H1 (cell line): ENCODE data around the gene RGS3. TPM values are rescaled to one million over a fixed set of nuclear protein-coding genes. Genes with fewer than 3 reads are reported as not detected.

ENCODE experiments used
- CTCF ChIA-PET: fragments of 300-600 bp; sonication (Branson Sonifier 250); formaldehyde crosslinking; loops from one replicate; lab custom pipeline; 2021; ENCODE audit not compliant: partially characterized antibody; lab: Charles Lee
- POLR2A ChIA-PET: fragments of 300-600 bp; sonication (Branson Sonifier 250); formaldehyde crosslinking; loops from one replicate; lab custom pipeline; 2021; ENCODE audit warnings: inconsistent platforms; ENCODE audit not compliant: partially characterized antibody; lab: Charles Lee
- DNase-seq, 2 experiments: peaks; one replicate each; pipeline versions ENCODE4 v3.0.0 to v3.0.0-alpha.2; 2010 to 2022; ENCODE audit warnings: low spot score in 2 of 2, low read depth in 1 of 2, mixed read lengths in 1 of 2
- FAIRE-seq: peaks from 2 replicates; lab custom pipeline; 2011; peaks lifted over from hg19 to GRCh38; lab: Jason Lieb, UNC
- H2AFZ ChIP-seq: 2 replicates; pipeline ENCODE4 v1.8.1; 2012; ENCODE audit warnings: low read length, inconsistent platforms
- H2AK5ac ChIP-seq: 2 replicates; pipeline ENCODE4 v1.6.1; 2013; ENCODE audit warnings: low read depth, low read length
- H2BK120ac ChIP-seq: replicated peaks from 2 replicates; pipeline ENCODE3; 2013; ENCODE audit warnings: low read depth, low read length, inconsistent platforms
- H2BK12ac ChIP-seq: 2 replicates; pipeline ENCODE4 v1.6.1; 2013; ENCODE audit warnings: low read depth, low read length
- H2BK15ac ChIP-seq: 2 replicates; pipeline ENCODE4 v1.6.1; 2013; ENCODE audit warnings: low read length
- H2BK20ac ChIP-seq: 2 replicates; pipeline ENCODE4 v1.6.1; 2013; ENCODE audit warnings: low read length
- H2BK5ac ChIP-seq: 2 replicates; pipeline ENCODE4 v1.6.1; 2013; ENCODE audit warnings: low read depth, low read length
- H3K14ac ChIP-seq: 2 replicates; pipeline ENCODE4 v1.6.1; 2013; ENCODE audit warnings: inconsistent platforms; ENCODE audit not compliant: insufficient read length
- H3K18ac ChIP-seq: 2 replicates; pipeline ENCODE4 v1.6.1; 2013; ENCODE audit warnings: low read length; ENCODE audit errors: extremely low read depth
- H3K23ac ChIP-seq: 2 replicates; pipeline ENCODE4 v1.6.1; 2013; ENCODE audit warnings: inconsistent platforms; ENCODE audit not compliant: insufficient read length
- H3K23me2 ChIP-seq: 2 replicates; pipeline ENCODE4 v1.6.1; 2013; ENCODE audit warnings: low read depth, low read length
- H3K27ac ChIP-seq: 2 replicates; pipeline ENCODE4 v1.6.1; 2011; ENCODE audit warnings: low read depth, low read length, inconsistent platforms
- H3K27me3 ChIP-seq, 4 experiments: replicated peaks in 1 of 4; 1 replicate in 1 of 4; 2 replicates in 3 of 4; pipeline versions ENCODE4 v1.6.1 to v1.8.1; 2011 to 2013; ENCODE audit warnings: low read length in 3 of 4, mild to moderate bottlenecking in 3 of 4, inconsistent platforms in 2 of 4, mixed read lengths in 2 of 4, moderate library complexity in 1 of 4; ENCODE audit not compliant: control insufficient read depth in 3 of 4, insufficient read depth in 3 of 4; ENCODE audit errors: extremely low read depth in 1 of 4
- H3K36me3 ChIP-seq, 4 experiments: 2 replicates each; pipeline versions ENCODE4 v1.6.1 to v1.8.1; 2011 to 2013; ENCODE audit warnings: mild to moderate bottlenecking in 4 of 4, low read length in 3 of 4, moderate library complexity in 2 of 4, control low read depth in 1 of 4, inconsistent platforms in 1 of 4; ENCODE audit not compliant: insufficient read depth in 4 of 4, control insufficient read depth in 2 of 4
- H3K4ac ChIP-seq: replicated peaks from 2 replicates; pipeline ENCODE3; 2013; ENCODE audit warnings: low read length, low read depth, mixed read lengths, inconsistent platforms; ENCODE audit not compliant: insufficient read length
- H3K4me1 ChIP-seq, 4 experiments: replicated peaks in 1 of 4; 1 replicate in 1 of 4; 2 replicates in 3 of 4; pipeline versions ENCODE4 v1.6.1 to v1.8.1; 2011 to 2013; ENCODE audit warnings: low read length in 3 of 4, inconsistent platforms in 2 of 4, mixed read lengths in 1 of 4; ENCODE audit not compliant: insufficient read depth in 4 of 4, control insufficient read depth in 3 of 4
- H3K4me2 ChIP-seq, 2 experiments: 2 replicates each; pipeline versions ENCODE4 v1.6.1 to v1.8.1; 2011 to 2013; ENCODE audit warnings: low read depth in 2 of 2, low read length in 2 of 2, control low read depth in 1 of 2, inconsistent platforms in 1 of 2, mild to moderate bottlenecking in 1 of 2; ENCODE audit not compliant: insufficient read depth in 1 of 2
- H3K4me3 ChIP-seq, 4 experiments: fragments of 200-600, 300-600 bp in 1 of 4; sonication (generic), shearing (Covaris generic), sonication (Bioruptor Twin) in 1 of 4; 2 replicates each; pipeline versions ENCODE4 v1.5.1 to v1.8.1; 2011 to 2016; ENCODE audit warnings: low read length in 4 of 4, low read depth in 3 of 4, control low read depth in 2 of 4, inconsistent platforms in 2 of 4, mild to moderate bottlenecking in 2 of 4, mixed read lengths in 1 of 4, moderate library complexity in 1 of 4; ENCODE audit not compliant: insufficient read depth in 2 of 4; ENCODE audit errors: extremely low read depth in 1 of 4
- H3K56ac ChIP-seq: replicated peaks from 2 replicates; pipeline ENCODE3; 2013; ENCODE audit warnings: low read depth, mild to moderate bottlenecking, mixed read lengths, low read length, inconsistent platforms; ENCODE audit not compliant: insufficient read length
- H3K79me1 ChIP-seq: 2 replicates; pipeline ENCODE4 v1.6.1; 2013; ENCODE audit warnings: low read depth, low read length, control low read depth
- H3K79me2 ChIP-seq, 2 experiments: 2 replicates each; pipeline versions ENCODE4 v1.6.1 to v1.8.1; 2012 to 2013; ENCODE audit warnings: low read length in 2 of 2, mild to moderate bottlenecking in 2 of 2, inconsistent platforms in 1 of 2; ENCODE audit not compliant: insufficient read depth in 2 of 2, control insufficient read depth in 1 of 2
- H3K9ac ChIP-seq, 4 experiments: replicated peaks in 1 of 4; 1 replicate in 1 of 4; 2 replicates in 3 of 4; pipeline versions ENCODE4 v1.6.1 to v1.8.1; 2011 to 2013; ENCODE audit warnings: low read depth in 3 of 4, low read length in 3 of 4, control low read depth in 2 of 4, mild to moderate bottlenecking in 2 of 4, moderate library complexity in 2 of 4, inconsistent platforms in 1 of 4; ENCODE audit errors: extremely low read depth in 1 of 4
- H3K9me3 ChIP-seq, 2 experiments: 2 replicates each; pipeline versions ENCODE4 v1.6.1 to v1.8.1; 2012 to 2013; ENCODE audit warnings: mild to moderate bottlenecking in 2 of 2, moderate library complexity in 2 of 2, control low read depth in 1 of 2, inconsistent platforms in 1 of 2, low read depth in 1 of 2, low read length in 1 of 2, mixed read lengths in 1 of 2; ENCODE audit not compliant: insufficient read depth in 2 of 2
- H4K20me1 ChIP-seq, 2 experiments: replicated peaks in 1 of 2; 2 replicates each; pipeline versions ENCODE3 to v1.8.1; 2011 to 2013; ENCODE audit warnings: inconsistent platforms in 2 of 2, low read length in 2 of 2, mild to moderate bottlenecking in 1 of 2; ENCODE audit not compliant: insufficient read depth in 2 of 2, control insufficient read depth in 1 of 2
- H4K5ac ChIP-seq: 2 replicates; pipeline ENCODE4 v1.6.1; 2013; ENCODE audit warnings: low read length, low read depth, mixed read lengths, inconsistent platforms; ENCODE audit not compliant: insufficient read length
- H4K8ac ChIP-seq: 2 replicates; pipeline ENCODE4 v1.8.0; 2013; ENCODE audit warnings: mild to moderate bottlenecking, moderate library complexity, low read length, inconsistent platforms; ENCODE audit not compliant: insufficient read depth; ENCODE audit errors: extremely low read depth
- H4K91ac ChIP-seq: replicated peaks from 2 replicates; pipeline ENCODE3; 2013; ENCODE audit warnings: low read length, mixed read lengths, inconsistent platforms; ENCODE audit not compliant: insufficient read length
- ASH2L ChIP-seq: fragments of 200-600, 300-600 bp; sonication (generic); IDR thresholded peaks from one replicate; pipeline ENCODE4 v1.7.1; 2017; ENCODE audit warnings: low read length
- CBX5 ChIP-seq: fragments of 300-800, 300-1000 bp; sonication (generic); IDR thresholded peaks from 2 replicates; pipeline ENCODE4 v1.7.1; 2016; ENCODE audit warnings: antibody characterized with exemption, low read length, low read depth
- GABPA ChIP-seq: IDR thresholded peaks from 2 replicates; pipeline ENCODE4 v1.6.1; 2011; ENCODE audit warnings: mild to moderate bottlenecking, low read length, moderate library complexity, borderline replicate concordance; ENCODE audit not compliant: insufficient read depth
- MAX ChIP-seq: IDR thresholded peaks from 2 replicates; pipeline ENCODE4 v1.6.1; 2012; ENCODE audit warnings: inconsistent platforms
- POLR2A ChIP-seq, 2 experiments: IDR thresholded peaks; 1 replicate in 1 of 2; 2 replicates in 1 of 2; pipeline ENCODE4 v1.6.1; 2011; ENCODE audit warnings: low read depth in 2 of 2, low read length in 2 of 2, mild to moderate bottlenecking in 2 of 2; ENCODE audit errors: control extremely low read depth in 1 of 2
- TBP ChIP-seq: IDR thresholded peaks from 2 replicates; pipeline ENCODE4 v1.6.1; 2011; ENCODE audit warnings: low read depth, low read length, improper control_type of control experiment
- WGBS, 2 experiments: shearing (Covaris generic) in 1 of 2; methylation state at CpG; one replicate each; pipeline versions ENCODE4 v1.1.6 to v1.1.7; 2013 to 2015; ENCODE audit warnings: low lambda C conversion rate in 2 of 2, mixed read lengths in 2 of 2, inconsistent platforms in 1 of 2, low coverage in 1 of 2, missing lambda C conversion rate in 1 of 2; ENCODE audit not compliant: insufficient replicate concordance in 2 of 2, insufficient coverage in 1 of 2, insufficient read length in 1 of 2; ENCODE audit errors: extremely low coverage in 1 of 2, missing lambda C conversion rate in 1 of 2; 5-methylcytosine and 5-hydroxymethylcytosine counted together
- polyA plus RNA-seq, 7 experiments: library from polyadenylated mRNA; depleted of rRNA in 3 of 7; stranded (reverse) in 5 of 7; unstranded in 2 of 7; fragments of >200 nt in 5 of 7; fragments of 200-250 nt in 2 of 7; gene quantifications; 1 replicate in 5 of 7; 2 replicates in 1 of 7; 4 replicates in 1 of 7; pipeline versions ENCODE4 v1.2.1 to v1.2.3, GENCODE V29; 2011 to 2013; ENCODE audit warnings: missing spikeins in 2 of 7, mixed read lengths in 2 of 7
- total RNA-seq: library from RNA; stranded (reverse); fragmentation: NEBNext Ultra II Directional; extraction: Animal tissue kit (Norgen Biotek cat#: 25700); gene quantifications from 2 replicates; pipeline ENCODE4 v1.2.1, GENCODE V29; 2021

The RGS3 gene
- total and polyA plus RNA-seq, 2 of the 8 experiments (the other 6 are each of a cell fraction or from before 2014, with no cell fraction given), result 12.6 to 18.2 TPM

GRCh38 chr9:113427629-113428028 lies 35.9 kb upstream of the RGS3 start:
- H2BK12ac ChIP-seq, result no peak overlapping the region
- DNase-seq (no peak), FAIRE-seq (no peak)
- H3K23me2 ChIP-seq, result no peaks in the 10 kb centered on the region
- no peak overlapping the region for H3K18ac ChIP-seq
- H2AK5ac ChIP-seq, result no peak overlapping the region
- H3K36me3 ChIP-seq, result no peaks in the 10 kb centered on the region
- no peak overlapping the region for H3K14ac ChIP-seq
- H3K27ac ChIP-seq, result no peak overlapping the region
- POLR2A ChIA-PET, result interaction anchor here (1.2 kb wide), 1 partner anchor 18 kb away, joined by 5 read pairs; the partner anchor contains the start of genes C9orf43 and POLE3
- H4K8ac ChIP-seq, result no peak overlapping the region
- CTCF ChIA-PET, result interaction anchor here (0.7 to 1.3 kb wide), 4 partner anchors 11 to 227 kb away, joined by 3 to 4 read pairs (median 4); no protein-coding TSS in a partner anchor
- H2AFZ ChIP-seq, result no peak overlapping the region
- no peak overlapping the region for H3K4me2 ChIP-seq
- no peak overlapping the region for H4K5ac ChIP-seq
- H3K4me1 ChIP-seq, result no peaks in the 10 kb centered on the region
- no peak overlapping the region for H2BK15ac ChIP-seq
- H3K79me2 ChIP-seq, result no peaks in the 10 kb centered on the region
- H3K9me3 ChIP-seq, result no peaks in the 10 kb centered on the region
- H2BK5ac ChIP-seq, result no peak overlapping the region
- no peaks in the 10 kb centered on the region for H3K79me1 ChIP-seq
- H3K56ac ChIP-seq, result no peak overlapping the region
- no peaks in the 10 kb centered on the region for H3K27me3 ChIP-seq
- TF ChIP-seq GABPA (no peak), CBX5 (no peak), MAX (no peak), ASH2L (no peak), TBP (no peak), POLR2A (IDR thresholded peaks at IDR 0.05; ENCODE audit: control extremely low read depth in 1 of 2, low read depth in 2 of 2, low read length in 2 of 2) (no peak)
- H3K4ac ChIP-seq, result no peak overlapping the region
- H4K20me1 ChIP-seq, result no peaks in the 10 kb centered on the region
- no peak overlapping the region for H3K23ac ChIP-seq
- no peak overlapping the region for H3K4me3 ChIP-seq
- no peak overlapping the region for H4K91ac ChIP-seq
- WGBS, 2 experiments, result 93% methylated on average over 2 of the region's 2 CpGs; no CpG with 5 or more reads in 1 of the 2 experiments
- no peak overlapping the region for H2BK20ac ChIP-seq
- no peak overlapping the region for H2BK120ac ChIP-seq
- no peak overlapping the region for H3K9ac ChIP-seq
